NCI-H187 (cell line): Measurements from ENCODE around the gene ZFHX3.

Source experiments
- DNase-seq, 2 experiments: peaks; one replicate each; lab custom pipeline; 2025; lab: John Stamatoyannopoulos, UW

The ZFHX3 gene

DNA sequence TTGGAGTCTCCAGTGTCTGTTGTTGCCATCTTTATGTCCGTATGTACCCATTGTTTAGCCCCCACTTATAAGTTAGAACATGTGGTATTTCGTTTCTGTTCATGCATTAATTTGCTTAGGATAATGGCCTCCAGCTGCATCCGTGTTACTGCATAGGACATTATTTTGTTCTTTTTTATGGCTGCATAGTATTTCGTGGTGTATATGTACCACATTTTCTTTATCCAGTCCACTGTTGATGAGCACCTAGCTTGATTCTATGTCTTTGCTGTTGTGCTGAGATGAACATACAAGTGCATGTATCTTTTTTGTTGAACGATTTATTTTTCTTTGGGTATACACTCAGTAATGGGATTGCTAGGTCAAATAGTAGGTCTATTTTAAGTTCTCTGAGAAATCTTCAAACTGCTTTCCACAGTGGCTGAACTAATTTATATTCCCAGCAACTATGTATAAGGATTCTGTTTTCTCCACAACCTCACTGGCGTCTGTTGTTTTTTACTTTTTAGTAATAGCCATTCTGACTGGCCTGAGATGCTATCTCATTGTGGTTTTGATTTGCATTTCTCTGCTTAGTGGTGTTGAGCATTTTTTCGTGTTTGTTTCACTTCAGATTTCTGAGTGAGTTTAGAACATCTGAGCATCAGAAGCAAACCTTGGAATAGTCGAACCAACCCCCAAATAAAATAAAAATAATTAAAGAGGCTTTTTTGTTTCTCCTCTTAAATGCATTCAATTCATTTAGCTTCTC is 304.7 kb downstream of the ZFHX3 start:
- DNase-seq: no peak

DNA sequence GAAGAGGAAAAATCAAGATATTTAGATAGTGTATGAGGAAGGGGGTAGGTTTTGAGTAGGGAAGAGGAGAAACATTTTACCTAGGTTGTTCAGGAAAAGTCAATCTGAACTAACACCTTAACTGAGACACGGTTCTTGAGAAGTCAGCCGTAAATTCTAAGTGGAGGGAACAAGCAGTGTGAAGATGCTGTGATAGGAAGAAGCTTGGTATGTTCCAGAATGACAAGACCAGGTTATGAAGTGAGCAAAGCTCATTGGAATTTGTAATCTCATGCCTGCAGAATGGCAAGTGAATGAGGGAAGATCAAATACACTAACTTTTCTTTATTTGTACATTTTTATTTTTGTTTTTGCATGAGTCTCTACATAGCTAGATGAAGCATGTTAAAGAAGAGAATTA is 307.6 kb downstream of the ZFHX3 start:
- DNase-seq: no peak

DNA sequence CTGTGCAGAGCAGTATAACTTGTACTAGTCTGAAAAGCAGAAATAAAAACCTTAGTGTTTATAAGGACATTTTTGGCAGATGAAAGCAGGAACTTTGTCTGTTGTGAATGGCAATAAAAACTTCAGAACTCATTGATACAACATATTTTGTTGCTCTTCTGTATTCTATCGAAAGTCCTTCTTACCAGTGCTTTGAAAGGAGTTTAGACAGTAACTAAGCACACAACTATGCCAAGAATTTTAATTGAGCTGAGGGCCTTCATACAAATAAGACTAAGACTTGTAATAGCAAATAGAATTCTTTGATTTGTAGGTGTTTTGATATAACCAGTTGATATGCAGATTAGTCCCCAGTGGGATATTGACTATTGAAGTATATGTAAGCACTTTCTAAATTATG is 308.4 kb downstream of the ZFHX3 start:
- no peak for DNase-seq

DNA sequence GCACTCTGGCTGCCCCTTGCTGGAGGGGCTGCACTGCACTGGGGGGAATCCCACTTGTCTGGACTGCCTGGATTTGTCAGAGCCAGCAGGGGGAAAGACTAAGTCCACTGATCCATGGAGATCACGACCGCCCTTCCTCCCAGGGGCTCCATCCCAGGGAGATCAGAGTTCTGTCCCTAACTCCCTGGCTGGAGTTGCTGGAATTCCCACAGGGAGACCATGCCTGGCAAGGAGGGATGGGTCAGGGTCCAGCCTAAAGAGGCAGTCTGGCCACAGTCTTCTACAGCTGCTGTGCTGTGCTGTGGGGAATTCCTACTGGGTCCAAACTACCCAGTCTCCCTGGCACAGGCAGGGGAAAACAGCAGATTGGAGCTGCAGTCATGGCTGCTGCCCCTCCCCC is 311.9 kb downstream of the ZFHX3 start:
- DNase-seq: no peak
